Measurements from ENCODE around the gene SMIM22. TPM values are rescaled to one million over a fixed set of nuclear protein-coding genes. Genes with fewer than 3 reads are reported as not detected.

Gene SMIM22
- total RNA-seq, 4 donors from 2014 or later: not detected

DNA sequence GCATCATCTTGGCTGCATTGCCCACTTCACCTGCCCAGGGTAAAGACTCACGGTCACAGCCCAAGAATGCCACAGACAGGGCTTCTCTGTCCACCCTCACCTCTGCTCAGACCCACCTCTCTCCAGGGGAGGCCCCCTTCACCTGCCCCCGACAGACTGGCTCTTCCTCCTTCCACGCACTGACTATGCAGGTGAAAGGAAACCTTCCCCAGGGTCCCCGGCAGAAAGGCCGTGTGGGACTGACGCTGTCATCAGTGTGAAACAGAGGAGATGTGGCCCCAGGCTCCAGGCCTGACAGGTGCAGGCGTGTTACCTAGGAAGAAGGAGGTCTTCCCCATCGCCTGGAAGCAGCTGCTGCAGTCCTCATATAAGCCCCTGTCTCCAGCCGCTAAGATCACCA is 16.6 kb downstream of the SMIM22 start:
- ATAC-seq (ENCODE audit: low FRiP score) (no peak), DNase-seq (ENCODE audit: low spot score) (no peak)
- TF ChIP-seq CTCF (IDR thresholded peaks at IDR 0.05): no peak

GRCh38 chr16:4813251-4814003 is 18.3 kb downstream of the SMIM22 start:
- DNase-seq (ENCODE audit: low spot score) (no peak), ATAC-seq (ENCODE audit: low FRiP score) (no peak)
- TF ChIP-seq CTCF (IDR thresholded peaks at IDR 0.05): no peak

DNA sequence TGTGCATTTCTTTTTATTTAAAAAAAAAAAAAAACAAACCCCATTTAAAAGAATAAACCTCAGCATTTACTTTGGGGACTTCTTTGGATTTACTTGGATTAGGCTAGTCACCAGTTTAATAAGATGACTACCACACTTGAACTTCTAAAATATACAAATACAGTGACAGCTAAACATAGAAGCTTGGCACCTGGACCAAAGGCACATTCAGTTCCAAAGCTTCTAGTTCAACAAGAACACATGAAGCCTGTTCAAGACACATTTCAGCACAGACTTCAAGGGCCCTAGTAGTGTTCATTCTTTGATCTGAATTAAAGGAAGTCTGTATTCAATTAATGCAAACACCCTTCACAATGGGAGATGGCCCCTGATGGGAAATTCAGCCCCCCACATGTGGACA is 18.9 kb downstream of the SMIM22 start:
- ATAC-seq (ENCODE audit: low FRiP score) (no peak), DNase-seq (ENCODE audit: low spot score) (no peak)
- no peak for TF ChIP-seq CTCF (IDR thresholded peaks at IDR 0.05)

GRCh38 chr16:4814542-4815173 is 19.5 kb downstream of the SMIM22 start:
- TF ChIP-seq CTCF (IDR thresholded peaks at IDR 0.05): no peak
- DNase-seq (ENCODE audit: low spot score) (no peak), ATAC-seq (ENCODE audit: low FRiP score) (no peak)

DNA sequence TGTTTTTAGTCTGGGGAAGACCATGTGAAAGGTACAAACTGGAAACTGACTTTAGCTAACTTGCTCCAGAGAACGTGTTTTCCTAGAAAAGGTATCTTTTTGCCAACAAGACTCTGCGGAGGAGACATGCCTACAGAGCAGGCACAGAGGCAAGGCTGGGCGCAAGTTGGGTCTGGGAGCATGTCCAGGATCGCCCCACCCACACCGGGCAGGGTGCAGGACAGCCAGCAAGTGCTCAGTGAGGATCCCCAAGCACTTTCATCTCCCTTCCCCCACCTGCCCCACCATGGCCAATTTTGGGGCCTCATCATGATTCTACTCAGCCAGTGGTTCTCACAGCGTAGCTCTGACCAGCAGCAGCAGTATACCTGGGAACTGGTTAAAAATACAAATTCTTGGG is 25.5 kb downstream of the SMIM22 start:
- no peak for DNase-seq (ENCODE audit: low spot score)
- ATAC-seq (ENCODE audit: low FRiP score): no peak
- no peak for TF ChIP-seq CTCF (IDR thresholded peaks at IDR 0.05)

DNA sequence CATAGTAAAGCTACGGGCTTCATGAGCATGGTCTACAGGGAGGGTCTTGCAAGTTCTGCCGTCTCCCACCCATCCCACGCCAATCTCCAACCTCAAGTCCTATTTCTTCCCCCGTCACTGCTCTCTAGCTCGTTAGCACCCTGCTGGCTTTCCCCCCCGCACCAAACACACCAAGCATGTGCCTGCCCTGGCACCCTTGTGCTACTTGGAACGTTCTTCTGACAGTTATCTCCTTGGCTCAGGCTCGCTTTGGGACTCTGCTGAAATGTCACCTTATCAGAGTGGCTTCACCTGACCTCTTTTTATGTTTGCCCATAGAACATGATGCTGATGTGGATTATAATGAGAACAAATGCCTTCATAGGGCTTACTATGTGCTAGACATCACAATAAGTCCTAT is 30.0 kb downstream of the SMIM22 start:
- no peak for ATAC-seq (ENCODE audit: low FRiP score)
- no peak for DNase-seq (ENCODE audit: low spot score)
- no peak for TF ChIP-seq CTCF (IDR thresholded peaks at IDR 0.05)

DNA sequence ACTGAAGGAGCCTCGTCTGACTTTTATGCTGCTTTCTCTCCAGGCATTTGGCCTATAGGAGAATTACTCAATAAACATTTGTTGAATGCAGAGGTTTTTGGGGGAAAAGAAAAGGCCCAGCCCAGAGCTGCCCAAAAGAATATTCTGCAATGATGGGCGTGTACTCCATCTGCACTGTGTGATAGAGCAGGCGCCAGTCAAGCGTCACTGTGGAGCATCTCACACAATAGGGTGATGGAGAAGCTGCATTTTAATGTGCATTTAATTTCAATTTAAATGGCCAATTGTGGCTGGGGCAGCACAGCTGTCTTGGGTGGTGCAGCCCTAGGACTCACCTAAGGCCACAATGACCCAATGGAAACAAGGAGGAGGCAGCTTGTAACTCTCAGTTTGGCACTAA is 31.4 kb downstream of the SMIM22 start:
- DNase-seq (ENCODE audit: low spot score) (no peak), ATAC-seq (ENCODE audit: low FRiP score) (no peak)
- TF ChIP-seq CTCF (IDR thresholded peaks at IDR 0.05): no peak

Data from omental fat pad (tissue), 4 donors.